OCI-LY1 (cell line): ENCODE data around the gene TXNRD1.

Experiments used
- H2AFZ ChIP-seq: fragments of 200-600 bp; sonication (generic), shearing (Covaris generic); 2 replicates; pipeline ENCODE4 v1.6.0; 2014; ENCODE audit warnings: antibody characterized with exemption, mild to moderate bottlenecking, low read length
- H3F3A ChIP-seq: fragments of 200-600 bp; sonication (generic), shearing (Covaris generic); 2 replicates; pipeline ENCODE4 v1.6.0; 2014; ENCODE audit warnings: mild to moderate bottlenecking, antibody characterized with exemption, low read length, moderate library complexity; ENCODE audit not compliant: insufficient read depth
- H3K27ac ChIP-seq: fragments of 200-600 bp; sonication (generic); 2 replicates; pipeline ENCODE4 v1.5.1; 2014; ENCODE audit warnings: low read length, mixed run types, mild to moderate bottlenecking, low read depth; ENCODE audit not compliant: poor library complexity, severe bottlenecking
- H3K27me3 ChIP-seq: fragments of 200-600 bp; sonication (generic); 2 replicates; pipeline ENCODE4 v1.6.0; 2014; ENCODE audit warnings: antibody characterized with exemption, mild to moderate bottlenecking, low read length, moderate library complexity; ENCODE audit not compliant: insufficient read depth
- H3K36me3 ChIP-seq: fragments of 200-600 bp; sonication (generic); 2 replicates; pipeline ENCODE4 v1.6.1; 2014; ENCODE audit warnings: mild to moderate bottlenecking, antibody characterized with exemption, low read length, moderate library complexity, mixed read lengths; ENCODE audit not compliant: insufficient read depth
- H3K4me1 ChIP-seq: fragments of 200-600 bp; sonication (generic); 2 replicates; pipeline ENCODE4 v1.5.1; 2014; ENCODE audit warnings: mild to moderate bottlenecking, low read length, moderate library complexity; ENCODE audit not compliant: insufficient read depth, severe bottlenecking
- H3K4me2 ChIP-seq: fragments of 200-600 bp; sonication (generic), shearing (Covaris generic); 2 replicates; pipeline ENCODE4 v1.6.1; 2014; ENCODE audit warnings: low read length
- H3K4me3 ChIP-seq: fragments of 200-600 bp; sonication (generic); 2 replicates; pipeline ENCODE4 v1.5.1; 2014; ENCODE audit warnings: low read length, low read depth, mild to moderate bottlenecking, mixed read lengths; ENCODE audit not compliant: poor library complexity, severe bottlenecking
- H3K79me2 ChIP-seq: fragments of 200-600 bp; shearing (Covaris generic); 2 replicates; pipeline ENCODE4 v1.6.1; 2016; ENCODE audit warnings: mixed run types, low read length, mixed read lengths; ENCODE audit not compliant: insufficient read depth
- H3K9ac ChIP-seq: fragments of 200-600 bp; sonication (generic), shearing (Covaris generic); 2 replicates; pipeline ENCODE4 v1.6.1; 2014; ENCODE audit warnings: mild to moderate bottlenecking, low read length, mixed read lengths
- H3K9me2 ChIP-seq: fragments of 200-600 bp; sonication (generic), shearing (Covaris generic); 2 replicates; pipeline ENCODE4 v1.6.1; 2014; ENCODE audit warnings: low read depth, mild to moderate bottlenecking, low read length, mixed read lengths
- H3K9me3 ChIP-seq: fragments of 200-600 bp; shearing (Covaris generic); 2 replicates; pipeline ENCODE4 v1.6.1; 2014; ENCODE audit warnings: low read length, mixed read lengths
- H4K20me1 ChIP-seq: fragments of 200-600 bp; sonication (generic), shearing (Covaris generic); 2 replicates; pipeline ENCODE4 v1.6.0; 2016; ENCODE audit warnings: mild to moderate bottlenecking, low read length; ENCODE audit not compliant: insufficient read depth
- EZH2 ChIP-seq: fragments of 200-600 bp; sonication (generic), shearing (Covaris generic); IDR thresholded peaks from 2 replicates; pipeline ENCODE4 v1.8.0; 2017; ENCODE audit warnings: borderline replicate concordance, mixed run types, mild to moderate bottlenecking, antibody characterized with exemption, low read length, moderate library complexity, mixed read lengths
- TF ChIP-seq, protein P1 (sequence below): fragments of 200-600 bp; sonication (generic), shearing (Covaris generic); IDR thresholded peaks from 2 replicates; pipeline ENCODE4 v1.5.1; 2017; ENCODE audit warnings: mild to moderate bottlenecking, antibody characterized with exemption, low read length, moderate library complexity, mixed read lengths

Gene TXNRD1

DNA sequence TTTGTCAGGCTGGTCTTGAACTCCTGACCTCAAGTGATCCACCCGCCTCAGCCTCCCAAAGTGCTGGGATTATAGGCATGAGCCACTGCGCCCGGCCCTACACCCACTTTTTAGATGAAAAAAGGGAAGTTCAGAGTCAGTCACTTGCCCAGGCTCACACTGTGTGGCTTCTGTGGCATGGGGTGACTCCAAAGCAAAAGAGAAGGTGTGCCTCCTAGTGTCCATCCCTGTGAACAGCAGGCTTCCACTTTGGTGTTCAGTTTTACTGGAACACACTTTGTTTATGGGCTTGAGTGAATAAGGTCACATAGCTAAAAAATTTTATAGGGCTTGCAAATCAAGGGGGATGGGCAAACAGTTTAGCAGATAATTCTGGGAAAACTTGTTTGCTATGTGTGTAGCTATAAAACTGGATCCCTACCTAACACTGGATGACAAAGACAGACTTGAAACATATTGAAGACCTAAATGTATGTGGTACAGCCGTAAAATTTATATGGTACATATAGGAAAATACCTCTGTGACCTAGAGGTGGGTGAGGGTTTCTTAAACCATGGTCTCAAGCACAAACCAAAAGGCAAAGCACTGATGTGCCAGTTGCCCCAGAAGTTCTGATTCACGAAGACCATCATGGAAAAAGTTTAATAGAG, 142.9 kb downstream of the TXNRD1 start:
- no peaks in the 10 kb centered on the region for H3K79me2 ChIP-seq
- no peaks in the 10 kb centered on the region for H3K9me2 ChIP-seq
- no peak overlapping the region for H3K4me2 ChIP-seq
- no peak overlapping the region for H3K27ac ChIP-seq
- no peaks in the 10 kb centered on the region for H3K9me3 ChIP-seq
- TF ChIP-seq, protein P1, sequence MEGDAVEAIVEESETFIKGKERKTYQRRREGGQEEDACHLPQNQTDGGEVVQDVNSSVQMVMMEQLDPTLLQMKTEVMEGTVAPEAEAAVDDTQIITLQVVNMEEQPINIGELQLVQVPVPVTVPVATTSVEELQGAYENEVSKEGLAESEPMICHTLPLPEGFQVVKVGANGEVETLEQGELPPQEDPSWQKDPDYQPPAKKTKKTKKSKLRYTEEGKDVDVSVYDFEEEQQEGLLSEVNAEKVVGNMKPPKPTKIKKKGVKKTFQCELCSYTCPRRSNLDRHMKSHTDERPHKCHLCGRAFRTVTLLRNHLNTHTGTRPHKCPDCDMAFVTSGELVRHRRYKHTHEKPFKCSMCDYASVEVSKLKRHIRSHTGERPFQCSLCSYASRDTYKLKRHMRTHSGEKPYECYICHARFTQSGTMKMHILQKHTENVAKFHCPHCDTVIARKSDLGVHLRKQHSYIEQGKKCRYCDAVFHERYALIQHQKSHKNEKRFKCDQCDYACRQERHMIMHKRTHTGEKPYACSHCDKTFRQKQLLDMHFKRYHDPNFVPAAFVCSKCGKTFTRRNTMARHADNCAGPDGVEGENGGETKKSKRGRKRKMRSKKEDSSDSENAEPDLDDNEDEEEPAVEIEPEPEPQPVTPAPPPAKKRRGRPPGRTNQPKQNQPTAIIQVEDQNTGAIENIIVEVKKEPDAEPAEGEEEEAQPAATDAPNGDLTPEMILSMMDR: peak; percentile 63
- TF ChIP-seq EZH2: no peak
- H4K20me1 ChIP-seq: no peaks in the 10 kb centered on the region
- no peak overlapping the region for H3K9ac ChIP-seq
- H3F3A ChIP-seq: no peaks in the 10 kb centered on the region
- H3K4me3 ChIP-seq: no peak overlapping the region
- H3K27me3 ChIP-seq: no peaks in the 10 kb centered on the region
- H3K4me1 ChIP-seq: no peaks in the 10 kb centered on the region
- H3K36me3 ChIP-seq: no peaks in the 10 kb centered on the region
- no peak overlapping the region for H2AFZ ChIP-seq

DNA sequence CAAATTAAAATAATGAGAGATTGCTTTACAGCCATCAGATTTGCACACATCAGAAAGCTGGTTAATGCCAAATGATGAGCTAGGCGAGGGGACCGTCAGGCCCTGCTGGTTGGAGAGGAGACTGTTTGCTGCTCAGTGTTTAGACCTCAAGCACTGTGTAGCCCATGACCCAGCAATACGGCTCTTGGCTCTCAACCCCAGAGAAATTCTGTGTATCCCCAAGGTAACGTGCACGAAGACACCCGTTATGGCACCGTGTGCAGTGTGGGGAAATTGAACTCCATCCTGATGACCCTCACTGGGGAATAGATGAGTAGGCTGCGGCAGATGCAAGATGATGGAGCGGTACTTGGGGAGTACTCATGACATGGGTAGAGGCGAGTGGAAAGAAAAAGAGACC, 143.6 kb downstream of the TXNRD1 start:
- no peak overlapping the region for H3K9ac ChIP-seq
- H3K9me2 ChIP-seq: no peaks in the 10 kb centered on the region
- H3K79me2 ChIP-seq: no peaks in the 10 kb centered on the region
- H3K9me3 ChIP-seq: no peaks in the 10 kb centered on the region
- H3K36me3 ChIP-seq: no peaks in the 10 kb centered on the region
- no peaks in the 10 kb centered on the region for H3K4me1 ChIP-seq
- no peak overlapping the region for H3K27ac ChIP-seq
- no peak overlapping the region for H3K4me2 ChIP-seq
- no peaks in the 10 kb centered on the region for H4K20me1 ChIP-seq
- no peaks in the 10 kb centered on the region for H3K27me3 ChIP-seq
- no peak overlapping the region for H2AFZ ChIP-seq
- TF ChIP-seq, protein P1: no peak
- TF ChIP-seq EZH2: no peak
- no peak overlapping the region for H3K4me3 ChIP-seq
- no peaks in the 10 kb centered on the region for H3F3A ChIP-seq

DNA sequence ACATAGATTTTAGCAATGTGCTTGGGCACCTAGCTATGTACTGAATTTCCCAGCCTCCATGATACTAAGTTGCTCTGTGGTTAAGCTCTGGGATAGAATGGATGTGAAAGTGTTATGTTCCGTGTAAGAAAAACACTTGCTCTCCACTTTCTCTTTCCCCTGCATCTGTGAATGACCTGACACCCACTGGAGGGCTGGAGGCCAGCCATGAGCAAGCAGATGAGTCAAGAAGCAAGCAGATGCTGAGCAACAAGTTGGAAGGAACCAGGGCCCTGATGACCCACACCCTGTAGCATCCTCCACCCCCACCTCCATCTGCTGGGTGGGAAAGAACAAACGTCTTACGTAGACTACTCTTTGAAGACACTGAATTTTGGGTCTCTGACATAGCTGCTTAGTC, 144.6 kb downstream of the TXNRD1 start:
- Histone ChIP-seq H3K9ac (no peak overlapping the region), H3K4me1 (no peaks in the 10 kb centered on the region), H3K4me2 (no peak overlapping the region), H3K4me3 (no peak overlapping the region), H3K9me3 (no peaks in the 10 kb centered on the region), H3K9me2 (no peaks in the 10 kb centered on the region), H3K27ac (no peak overlapping the region), H4K20me1 (no peaks in the 10 kb centered on the region), H3F3A (no peaks in the 10 kb centered on the region), H3K79me2 (no peaks in the 10 kb centered on the region), H2AFZ (no peak overlapping the region), H3K36me3 (no peaks in the 10 kb centered on the region), H3K27me3 (no peaks in the 10 kb centered on the region)
- TF ChIP-seq, protein P1: no peak
- TF ChIP-seq EZH2: no peak
